T-helper 2 cell treated with Interferon-gamma antibody and Interleukin-4, amounts not matched to agents 100 ng/mL and 5 ng/mL, for 36 hours (primary cell): Measurements from ENCODE around the gene CDX2. TPM values are rescaled to one million over a fixed set of nuclear protein-coding genes. Genes with fewer than 3 reads are reported as not detected.

Source experiments
- intact Hi-C: fragments of 100-400 bp; cut with micrococcal nuclease; formaldehyde crosslinking; loops from one replicate; pipeline ENCODE4 v1.15.1; 2023
- total RNA-seq: library from RNA; stranded (reverse); gene quantifications from 2 replicates; pipeline ENCODE4 v1.2.3, GENCODE V29; 2022

Gene CDX2
- total RNA-seq, 1 donor from 2014 or later, result not detected

- intact Hi-C loops, result no loop called here
Observed at GRCh38 chr13:27933580-27934328, 35.4 kb downstream of the CDX2 start.

- intact Hi-C loops, result no loop called here
Observed at GRCh38 chr13:27933118-27933517, 36.0 kb downstream of the CDX2 start.

GRCh38 chr13:27929868-27930267, 39.2 kb downstream of the CDX2 start:
- intact Hi-C loops, result no loop called here

- intact Hi-C loops, result no loop called here
Observed at GRCh38 chr13:27928805-27929753, 40.0 kb downstream of the CDX2 start.

- intact Hi-C loops, result no loop called here
Observed at GRCh38 chr13:27928353-27928804, 40.7 kb downstream of the CDX2 start.

GRCh38 chr13:27927444-27928352, 41.4 kb downstream of the CDX2 start:
- intact Hi-C loops, result no loop called here

GRCh38 chr13:27926644-27927434, 42.3 kb downstream of the CDX2 start:
- intact Hi-C loops, result no loop called here

GRCh38 chr13:27925220-27925991, 43.7 kb downstream of the CDX2 start:
- intact Hi-C loops, result no loop called here

GRCh38 chr13:27924529-27925141, 44.5 kb downstream of the CDX2 start:
- intact Hi-C loops, result no loop called here

GRCh38 chr13:27923794-27924528, 45.2 kb downstream of the CDX2 start:
- intact Hi-C loops, result loop anchor here (2.0 kb wide), 3 partner anchors 43 to 127 kb away; no protein-coding TSS in a partner anchor

- intact Hi-C loops, result loop anchor here (2.0 kb wide), 3 partner anchors 44 to 126 kb away; no protein-coding TSS in a partner anchor
Observed at GRCh38 chr13:27922883-27923612, 46.1 kb downstream of the CDX2 start.

GRCh38 chr13:27921961-27922882, 46.9 kb downstream of the CDX2 start:
- intact Hi-C loops, result loop anchor here (2.0 kb wide), 3 partner anchors 45 to 125 kb away; no protein-coding TSS in a partner anchor

- intact Hi-C loops, result no loop called here
Observed at GRCh38 chr13:27921421-27921960, 47.6 kb downstream of the CDX2 start.

GRCh38 chr13:27920677-27921420, 48.3 kb downstream of the CDX2 start:
- intact Hi-C loops, result no loop called here

- intact Hi-C loops, result no loop called here
Observed at GRCh38 chr13:27919934-27920676, 49.0 kb downstream of the CDX2 start, which contains the start of gene PDX1. Gene PDX1 (plus strand): TSS chr13:27920000. CDS start chr13:27920139, 139 bp downstream.
